Fibroblast of mammary gland (primary cell): ENCODE data around the gene RMND5A.

Experiments used
- DNase-seq: peaks from one replicate; pipeline ENCODE4 v3.0.0-alpha.2; 2010; ENCODE audit warnings: low read depth
- H3K4me3 ChIP-seq: 2 replicates; pipeline ENCODE4 v1.5.1; 2011; ENCODE audit warnings: low read depth, mild to moderate bottlenecking, low read length, moderate library complexity; ENCODE audit not compliant: control insufficient read depth
- TF ChIP-seq, protein P1 (sequence below): conservative IDR thresholded peaks from 2 replicates; pipeline ENCODE4 v1.5.1; 2011; ENCODE audit warnings: low read depth, low read length, inconsistent platforms; ENCODE audit not compliant: control insufficient read depth, insufficient read depth

RMND5A gene

DNA sequence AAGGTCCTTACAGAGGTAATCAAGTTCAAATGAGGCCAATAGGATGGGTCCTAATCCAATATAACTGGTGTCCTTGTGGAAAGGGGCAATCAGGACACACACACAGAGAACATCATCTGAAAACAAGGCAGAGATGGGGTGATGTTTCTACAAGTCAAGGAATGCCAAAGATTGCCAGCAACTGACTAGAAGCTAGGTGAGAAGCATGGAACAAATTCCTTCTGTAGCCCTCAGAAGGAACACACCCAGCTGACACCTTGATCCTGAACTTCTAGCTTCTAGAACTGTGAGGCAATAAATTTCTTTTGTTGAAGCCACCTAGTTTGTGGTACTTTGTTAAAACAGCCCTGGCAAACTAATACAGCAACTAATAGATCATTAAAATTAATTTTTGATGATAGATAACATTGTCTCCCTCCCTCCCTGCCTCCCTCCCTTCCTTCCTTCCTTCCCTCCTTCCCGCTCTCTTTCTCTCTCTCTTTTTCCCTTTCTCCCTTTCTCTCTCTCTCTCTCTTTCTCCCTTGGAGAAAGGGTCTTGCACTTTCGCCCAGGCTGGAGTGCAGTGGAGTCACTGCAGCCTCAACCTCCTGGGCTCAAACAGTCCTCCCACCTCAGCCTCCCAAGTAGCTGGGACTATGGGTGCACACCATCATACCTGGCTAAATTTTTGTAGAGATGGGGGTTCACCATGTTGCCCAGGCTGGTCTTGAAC lies 80.9 kb downstream of the RMND5A start:
- TF ChIP-seq, protein P1, sequence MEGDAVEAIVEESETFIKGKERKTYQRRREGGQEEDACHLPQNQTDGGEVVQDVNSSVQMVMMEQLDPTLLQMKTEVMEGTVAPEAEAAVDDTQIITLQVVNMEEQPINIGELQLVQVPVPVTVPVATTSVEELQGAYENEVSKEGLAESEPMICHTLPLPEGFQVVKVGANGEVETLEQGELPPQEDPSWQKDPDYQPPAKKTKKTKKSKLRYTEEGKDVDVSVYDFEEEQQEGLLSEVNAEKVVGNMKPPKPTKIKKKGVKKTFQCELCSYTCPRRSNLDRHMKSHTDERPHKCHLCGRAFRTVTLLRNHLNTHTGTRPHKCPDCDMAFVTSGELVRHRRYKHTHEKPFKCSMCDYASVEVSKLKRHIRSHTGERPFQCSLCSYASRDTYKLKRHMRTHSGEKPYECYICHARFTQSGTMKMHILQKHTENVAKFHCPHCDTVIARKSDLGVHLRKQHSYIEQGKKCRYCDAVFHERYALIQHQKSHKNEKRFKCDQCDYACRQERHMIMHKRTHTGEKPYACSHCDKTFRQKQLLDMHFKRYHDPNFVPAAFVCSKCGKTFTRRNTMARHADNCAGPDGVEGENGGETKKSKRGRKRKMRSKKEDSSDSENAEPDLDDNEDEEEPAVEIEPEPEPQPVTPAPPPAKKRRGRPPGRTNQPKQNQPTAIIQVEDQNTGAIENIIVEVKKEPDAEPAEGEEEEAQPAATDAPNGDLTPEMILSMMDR, result no peak
- H3K4me3 ChIP-seq, result no peak overlapping the region
- DNase-seq, result no peak

DNA sequence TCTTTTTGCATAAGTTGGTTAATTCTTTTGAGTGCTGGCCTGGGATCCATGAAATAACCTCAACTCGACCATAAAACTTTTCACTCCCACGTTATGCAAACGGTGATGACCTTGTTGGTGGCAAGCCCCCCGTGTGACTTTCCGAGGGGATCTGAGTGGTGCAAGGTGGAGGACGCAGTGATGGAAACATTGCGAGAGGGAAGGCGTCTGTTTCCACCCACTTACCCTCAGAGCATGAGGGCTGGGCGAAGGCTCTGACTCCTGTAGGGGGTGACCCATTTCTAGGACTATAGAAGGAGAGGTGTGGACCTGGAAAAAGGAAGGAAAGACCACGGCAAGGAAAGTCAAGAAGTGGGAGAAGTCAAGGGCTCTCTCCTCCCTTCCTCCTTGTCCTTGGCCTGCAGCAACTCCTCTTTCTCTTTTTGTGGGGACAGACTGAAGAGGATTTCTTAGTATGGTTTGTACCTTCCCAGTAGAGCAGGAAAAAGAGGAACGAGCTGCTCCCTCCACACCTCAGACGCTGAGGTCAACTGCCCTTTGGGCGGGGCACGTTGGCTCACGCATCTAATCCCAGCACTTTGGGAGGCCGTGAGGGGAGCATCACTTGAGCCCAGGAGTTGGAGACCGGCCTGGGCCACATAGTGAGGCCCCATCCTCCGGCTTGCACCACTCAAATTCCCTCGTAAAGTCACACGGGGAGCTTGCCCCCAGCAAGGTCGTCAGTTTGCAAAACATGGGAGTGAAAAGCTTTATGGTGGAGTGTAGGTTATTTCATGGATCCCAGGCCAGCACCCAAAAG lies 86.2 kb downstream of the RMND5A start:
- no peak overlapping the region for H3K4me3 ChIP-seq
- TF ChIP-seq, protein P1, result no peak
- no peak for DNase-seq

DNA sequence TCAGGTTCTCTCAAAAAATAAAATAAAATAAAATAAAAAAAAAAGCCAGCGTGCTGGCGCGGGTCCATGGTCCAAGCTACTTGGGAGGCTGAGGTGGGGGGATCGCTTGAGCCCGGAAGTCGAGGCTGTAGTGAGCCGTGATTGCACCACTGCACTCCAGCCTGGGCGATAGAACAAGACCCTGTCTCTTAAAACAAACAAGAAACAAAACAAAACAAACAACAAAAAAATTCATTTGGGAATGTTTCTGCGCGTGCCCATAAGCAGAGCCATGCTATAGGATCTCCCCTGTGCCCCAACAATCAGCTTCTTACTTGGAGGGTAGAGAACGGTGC lies 87.0 kb downstream of the RMND5A start:
- DNase-seq, result no peak
- H3K4me3 ChIP-seq, result peak overlapping the region; percentile 39
- TF ChIP-seq, protein P1, result no peak

DNA sequence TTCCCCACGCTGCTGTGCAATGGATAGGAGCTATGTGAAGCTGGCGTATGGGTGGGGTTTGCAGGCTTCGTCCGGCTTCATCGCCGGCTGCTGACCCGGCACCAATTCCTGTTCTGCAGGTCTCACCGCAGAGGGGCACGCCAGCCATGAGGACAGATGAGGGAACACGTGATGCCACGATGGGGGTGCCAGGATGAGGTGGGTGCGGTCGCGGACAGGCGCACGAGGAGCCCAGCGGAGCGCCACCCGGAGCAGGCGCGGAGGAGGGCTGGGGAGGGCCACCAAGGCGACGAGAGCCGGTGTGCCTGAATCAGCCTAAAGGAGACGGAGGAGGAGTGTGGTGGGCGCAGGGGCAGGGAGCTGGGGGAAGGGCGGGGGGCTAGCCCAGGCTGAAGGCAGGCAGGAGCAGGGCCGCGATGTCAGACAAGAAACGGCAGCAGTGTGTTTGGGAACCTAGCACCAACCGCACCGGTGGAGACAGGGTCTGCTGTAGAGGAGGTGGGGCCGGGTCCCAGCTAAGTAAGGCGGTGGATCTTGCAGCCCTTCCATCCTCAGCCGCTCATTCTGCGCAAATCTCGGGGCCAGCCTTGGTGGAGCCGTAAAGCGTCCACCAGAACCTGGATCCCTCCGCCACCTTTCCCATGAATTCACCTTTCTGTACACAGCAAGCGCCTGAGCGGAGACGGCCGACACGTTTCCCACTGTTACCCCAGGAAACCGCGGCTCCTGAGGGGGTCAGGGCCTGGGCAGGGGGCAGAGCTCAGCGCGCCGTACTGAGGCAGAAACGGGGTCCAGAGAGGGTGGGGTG lies 87.6 kb downstream of the RMND5A start:
- peak; percentile 9 for DNase-seq
- TF ChIP-seq, protein P1, result no peak
- H3K4me3 ChIP-seq, result peak overlapping the region; percentile 39

DNA sequence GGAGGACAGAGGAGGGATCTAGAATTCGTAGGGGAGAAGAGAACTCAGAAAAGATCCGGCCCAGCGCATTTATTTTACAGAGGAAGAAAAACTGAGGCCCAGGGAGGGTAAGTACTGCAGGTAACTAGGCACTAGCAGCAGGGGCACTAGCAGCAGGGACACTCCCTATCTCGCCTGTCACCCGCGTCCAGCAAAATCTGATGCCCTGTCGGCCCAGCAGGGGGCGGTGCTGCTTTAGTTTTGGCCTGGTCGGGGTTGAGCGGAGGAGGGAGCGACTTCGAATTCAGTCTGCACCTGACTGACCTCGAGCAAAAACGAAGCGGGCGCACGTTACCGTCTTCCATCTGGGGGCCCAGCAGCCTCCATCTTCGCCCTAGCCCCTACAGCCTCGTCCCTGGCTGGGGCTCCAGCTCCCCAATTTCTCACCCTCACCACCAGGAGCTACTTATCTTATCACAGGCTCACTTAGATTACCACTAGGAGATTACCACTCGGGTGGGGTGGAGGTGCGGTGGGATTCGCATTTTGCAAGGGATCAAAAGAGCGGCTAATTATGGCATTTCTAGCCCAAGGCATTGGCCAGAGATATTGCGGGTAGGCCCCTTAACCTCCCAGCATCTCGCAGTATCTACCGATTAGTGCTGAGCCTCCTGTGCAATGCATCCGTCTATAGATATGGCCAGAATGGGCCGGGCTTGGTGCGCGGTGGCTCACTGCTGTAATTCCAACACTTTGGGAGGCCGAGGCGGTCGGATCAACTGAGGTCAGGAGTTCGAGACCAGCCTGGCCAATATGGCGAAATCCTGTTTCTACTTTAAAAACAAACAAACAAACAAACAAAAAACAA lies 88.4 kb downstream of the RMND5A start:
- TF ChIP-seq, protein P1, result peak; percentile 83
- peak; percentile 72 for DNase-seq
- H3K4me3 ChIP-seq, result peak overlapping the region; percentile 39
